Esophagus squamous epithelium (tissue), 4 donors: ENCODE measurements around the gene CNNM1.

Experiments
- POLR2A ChIP-seq, 4 donors: fragments of 450-650 bp; IDR thresholded peaks; one replicate each; pipeline ENCODE4 v1.6.1; 2017; ENCODE audit warnings: antibody characterized with exemption in 4 of 4, mild to moderate bottlenecking in 4 of 4, moderate library complexity in 3 of 4
- TF ChIP-seq, protein P1 (sequence below), 6 experiments: fragments of 450-650 bp in 4 of 6; fragments of 200-600 bp in 2 of 6; sonication (generic) in 2 of 6; IDR thresholded peaks; one replicate each; pipeline ENCODE4 v1.5.1; 2016 to 2019; ENCODE audit warnings: antibody characterized with exemption in 6 of 6, mild to moderate bottlenecking in 4 of 6, moderate library complexity in 4 of 6

DNA sequence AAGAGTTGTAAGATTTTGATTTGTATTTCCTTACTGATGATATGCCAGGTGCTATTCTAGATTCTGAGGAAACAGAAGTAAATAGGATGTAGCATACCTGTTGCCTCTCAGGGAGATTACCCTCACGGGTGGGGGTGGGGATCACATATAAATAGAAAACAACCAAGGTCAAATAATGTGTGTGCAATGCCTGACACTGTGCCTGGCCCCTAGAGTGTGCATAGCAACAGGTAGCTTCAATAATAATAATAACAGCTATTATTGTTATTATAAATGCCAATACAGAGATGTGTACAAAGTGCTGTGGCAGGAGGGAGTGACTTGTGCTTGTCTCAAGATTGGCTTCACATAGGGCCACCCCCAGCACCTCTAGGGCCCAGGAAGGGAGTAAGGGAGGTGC is 24.0 kb downstream of the CNNM1 start:
- TF ChIP-seq, protein P1, sequence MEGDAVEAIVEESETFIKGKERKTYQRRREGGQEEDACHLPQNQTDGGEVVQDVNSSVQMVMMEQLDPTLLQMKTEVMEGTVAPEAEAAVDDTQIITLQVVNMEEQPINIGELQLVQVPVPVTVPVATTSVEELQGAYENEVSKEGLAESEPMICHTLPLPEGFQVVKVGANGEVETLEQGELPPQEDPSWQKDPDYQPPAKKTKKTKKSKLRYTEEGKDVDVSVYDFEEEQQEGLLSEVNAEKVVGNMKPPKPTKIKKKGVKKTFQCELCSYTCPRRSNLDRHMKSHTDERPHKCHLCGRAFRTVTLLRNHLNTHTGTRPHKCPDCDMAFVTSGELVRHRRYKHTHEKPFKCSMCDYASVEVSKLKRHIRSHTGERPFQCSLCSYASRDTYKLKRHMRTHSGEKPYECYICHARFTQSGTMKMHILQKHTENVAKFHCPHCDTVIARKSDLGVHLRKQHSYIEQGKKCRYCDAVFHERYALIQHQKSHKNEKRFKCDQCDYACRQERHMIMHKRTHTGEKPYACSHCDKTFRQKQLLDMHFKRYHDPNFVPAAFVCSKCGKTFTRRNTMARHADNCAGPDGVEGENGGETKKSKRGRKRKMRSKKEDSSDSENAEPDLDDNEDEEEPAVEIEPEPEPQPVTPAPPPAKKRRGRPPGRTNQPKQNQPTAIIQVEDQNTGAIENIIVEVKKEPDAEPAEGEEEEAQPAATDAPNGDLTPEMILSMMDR (IDR thresholded peaks at IDR 0.05) = no peak
- TF ChIP-seq POLR2A (IDR thresholded peaks at IDR 0.05) = no peak
